Activated B cell treated with CpG ODN at 0.5 μM for 24 hours (primary cell): Measurements from ENCODE around the gene RIMBP2. TPM values are rescaled to one million over a fixed set of nuclear protein-coding genes. Genes with fewer than 3 reads are reported as not detected.

Experiments
- ATAC-seq: fragments of 200-7000 bp; cut with Tn5 transposase; one replicate; pipeline ENCODE4 v1.10.0; 2021; ENCODE audit warnings: low read depth, mild to moderate bottlenecking, moderate library complexity
- CTCF ChIA-PET: fragments of 350-600 bp; sonication (Branson Sonifier 250); formaldehyde crosslinking; loops from one replicate; lab custom pipeline; 2021; ENCODE audit warnings: antibody characterized with exemption; lab: Charles Lee
- POLR2A ChIA-PET: fragments of 350-600 bp; sonication (Branson Sonifier 250); formaldehyde crosslinking; loops from one replicate; lab custom pipeline; 2021; ENCODE audit warnings: antibody characterized with exemption; lab: Charles Lee
- DNase-seq: peaks from one replicate; pipeline ENCODE4 v3.0.0; 2022
- H3K27ac Mint-ChIP-seq: one replicate; pipeline ENCODE4 v1.8.0; 2020; ENCODE audit warnings: mixed read lengths
- H3K27me3 Mint-ChIP-seq: one replicate; pipeline ENCODE4 v1.8.0; 2021; ENCODE audit warnings: mixed read lengths
- H3K36me3 Mint-ChIP-seq: one replicate; pipeline ENCODE4 v1.8.0; 2021; ENCODE audit warnings: low read depth, mixed read lengths
- H3K4me1 Mint-ChIP-seq: one replicate; pipeline ENCODE4 v1.8.0; 2021; ENCODE audit warnings: mixed read lengths
- H3K4me3 Mint-ChIP-seq: one replicate; pipeline ENCODE4 v1.8.0; 2020; ENCODE audit warnings: mild to moderate bottlenecking, mixed read lengths
- H3K9me3 Mint-ChIP-seq: one replicate; pipeline ENCODE4 v1.8.0; 2020; ENCODE audit warnings: mixed read lengths
- CTCF ChIP-seq: fragments of 200-600 bp; IDR thresholded peaks from one replicate; pipeline ENCODE4 v1.8.0; 2022; ENCODE audit warnings: antibody characterized with exemption, mild to moderate bottlenecking
- intact Hi-C: fragments of 100-400 bp; cut with micrococcal nuclease; formaldehyde crosslinking; loops from one replicate; pipeline ENCODE4 v1.15.1; 2024
- total RNA-seq: library from RNA; stranded (reverse); gene quantifications from 2 replicates; pipeline ENCODE4 v1.2.3, GENCODE V29; 2022

The RIMBP2 gene
- total RNA-seq, 1 donor from 2014 or later: not detected

GRCh38 chr12:130658145-130658911, 57.8 kb downstream of the RIMBP2 start:
- Mint-ChIP-seq H3K36me3 (no peaks in the 10 kb centered on the region), H3K27me3 (no peaks in the 10 kb centered on the region), H3K4me3 (no peak overlapping the region), H3K4me1 (no peaks in the 10 kb centered on the region), H3K27ac (no peak overlapping the region), H3K9me3 (peaks cover 6% of the 10 kb centered on the region)
- ChIA-PET POLR2A (no interaction called here), CTCF (no interaction called here)
- intact Hi-C loops: no loop called here
- no peak for DNase-seq
- no peak for TF ChIP-seq CTCF
- ATAC-seq: no peak

GRCh38 chr12:130656411-130656810, 59.7 kb downstream of the RIMBP2 start:
- DNase-seq (no peak), ATAC-seq (no peak)
- H3K4me1 Mint-ChIP-seq: no peaks in the 10 kb centered on the region
- no peaks in the 10 kb centered on the region for H3K36me3 Mint-ChIP-seq
- no peak for TF ChIP-seq CTCF
- no peak overlapping the region for H3K4me3 Mint-ChIP-seq
- ChIA-PET CTCF (no interaction called here), POLR2A (no interaction called here)
- intact Hi-C loops: no loop called here
- H3K9me3 Mint-ChIP-seq: peaks cover 6% of the 10 kb centered on the region
- H3K27me3 Mint-ChIP-seq: no peaks in the 10 kb centered on the region
- H3K27ac Mint-ChIP-seq: no peak overlapping the region

- DNase-seq (no peak), ATAC-seq (no peak)
- TF ChIP-seq CTCF: no peak
- Mint-ChIP-seq H3K9me3 (peaks cover 6% of the 10 kb centered on the region), H3K27ac (no peak overlapping the region), H3K4me3 (no peak overlapping the region), H3K27me3 (no peaks in the 10 kb centered on the region), H3K36me3 (no peaks in the 10 kb centered on the region), H3K4me1 (no peaks in the 10 kb centered on the region)
- ChIA-PET POLR2A (no interaction called here), CTCF (no interaction called here)
- intact Hi-C loops: no loop called here
These were observed 60.2 kb downstream of the RIMBP2 start for GRCh38 chr12:130655881-130656280.

GRCh38 chr12:130655010-130655409, 61.1 kb downstream of the RIMBP2 start:
- ChIA-PET POLR2A (no interaction called here), CTCF (no interaction called here)
- Mint-ChIP-seq H3K4me3 (no peak overlapping the region), H3K27ac (no peak overlapping the region), H3K4me1 (no peaks in the 10 kb centered on the region), H3K36me3 (no peaks in the 10 kb centered on the region), H3K9me3 (peaks cover 6% of the 10 kb centered on the region), H3K27me3 (no peaks in the 10 kb centered on the region)
- ATAC-seq (no peak), DNase-seq (no peak)
- intact Hi-C loops: no loop called here
- no peak for TF ChIP-seq CTCF

GRCh38 chr12:130651188-130651959, 64.7 kb downstream of the RIMBP2 start:
- DNase-seq: no peak
- H3K9me3 Mint-ChIP-seq: peaks cover 6% of the 10 kb centered on the region
- no peak for ATAC-seq
- ChIA-PET POLR2A (no interaction called here), CTCF (no interaction called here)
- H3K36me3 Mint-ChIP-seq: no peaks in the 10 kb centered on the region
- no peaks in the 10 kb centered on the region for H3K27me3 Mint-ChIP-seq
- H3K27ac Mint-ChIP-seq: no peak overlapping the region
- no peaks in the 10 kb centered on the region for H3K4me1 Mint-ChIP-seq
- no peak overlapping the region for H3K4me3 Mint-ChIP-seq
- intact Hi-C loops: no loop called here
- no peak for TF ChIP-seq CTCF
